ENCODE data around the gene ADAMTS9. TPM values are rescaled to one million over a fixed set of nuclear protein-coding genes. Genes with fewer than 3 reads are reported as not detected.

ADAMTS9 gene
- total and polyA plus RNA-seq, 3 donors from 2014 or later = 5.1 to 8.1 (median 5.9) TPM

DNA sequence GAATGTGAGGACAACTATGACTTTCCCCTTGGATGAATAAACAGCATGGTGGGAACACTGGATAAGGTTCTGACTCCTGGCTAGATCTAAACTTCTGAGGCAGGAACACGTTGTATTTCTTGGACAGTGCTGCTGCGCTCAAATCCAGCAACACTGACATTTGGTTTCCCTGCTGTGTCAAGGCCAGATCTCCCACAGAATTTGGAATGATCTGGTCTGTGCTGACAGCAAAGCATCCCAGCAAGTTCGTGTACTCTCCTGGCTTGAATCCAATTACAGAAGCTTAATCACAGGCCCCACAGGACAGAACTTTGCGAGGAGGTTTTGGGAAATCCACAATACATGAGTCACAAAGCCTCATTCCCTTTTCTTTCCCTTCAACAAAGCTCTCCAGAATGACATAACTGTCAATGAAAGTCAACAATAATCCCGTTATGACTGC lies 92.5 kb downstream of the ADAMTS9 start:
- H3K4me1 ChIP-seq = peaks cover 8% of the 10 kb centered on the region
- no peaks in the 10 kb centered on the region for H3K9me3 ChIP-seq
- 33 to 39% methylated on average over 5 of the region's 5 CpGs for WGBS, 2 donors
- intact Hi-C loops (cut with DNase I; ENCODE audit: low total_unique reads) = loop anchor here (10.0 kb wide), 1 partner anchor 50 kb away; no protein-coding TSS in a partner anchor
- H3K27me3 ChIP-seq = no peaks in the 10 kb centered on the region
- no peaks in the 10 kb centered on the region for H3K36me3 ChIP-seq (ENCODE audit: low read depth, missing control alignments)
- DNase-seq = peak; percentile 78
- no peak overlapping the region for H3K4me3 ChIP-seq
- no peak for TF ChIP-seq POLR2A (IDR thresholded peaks at IDR 0.05)
- TF ChIP-seq, protein P1, sequence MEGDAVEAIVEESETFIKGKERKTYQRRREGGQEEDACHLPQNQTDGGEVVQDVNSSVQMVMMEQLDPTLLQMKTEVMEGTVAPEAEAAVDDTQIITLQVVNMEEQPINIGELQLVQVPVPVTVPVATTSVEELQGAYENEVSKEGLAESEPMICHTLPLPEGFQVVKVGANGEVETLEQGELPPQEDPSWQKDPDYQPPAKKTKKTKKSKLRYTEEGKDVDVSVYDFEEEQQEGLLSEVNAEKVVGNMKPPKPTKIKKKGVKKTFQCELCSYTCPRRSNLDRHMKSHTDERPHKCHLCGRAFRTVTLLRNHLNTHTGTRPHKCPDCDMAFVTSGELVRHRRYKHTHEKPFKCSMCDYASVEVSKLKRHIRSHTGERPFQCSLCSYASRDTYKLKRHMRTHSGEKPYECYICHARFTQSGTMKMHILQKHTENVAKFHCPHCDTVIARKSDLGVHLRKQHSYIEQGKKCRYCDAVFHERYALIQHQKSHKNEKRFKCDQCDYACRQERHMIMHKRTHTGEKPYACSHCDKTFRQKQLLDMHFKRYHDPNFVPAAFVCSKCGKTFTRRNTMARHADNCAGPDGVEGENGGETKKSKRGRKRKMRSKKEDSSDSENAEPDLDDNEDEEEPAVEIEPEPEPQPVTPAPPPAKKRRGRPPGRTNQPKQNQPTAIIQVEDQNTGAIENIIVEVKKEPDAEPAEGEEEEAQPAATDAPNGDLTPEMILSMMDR (IDR thresholded peaks at IDR 0.05) = no peak
- peak overlapping the region in 1 of 2 donors; percentile 26 for H3K27ac ChIP-seq

GRCh38 chr3:64594134-64594533 lies 93.7 kb downstream of the ADAMTS9 start:
- TF ChIP-seq POLR2A (IDR thresholded peaks at IDR 0.05) = no peak
- WGBS, 2 donors = 49 to 75% methylated on average over 9 of the region's 9 CpGs
- H3K9me3 ChIP-seq = no peaks in the 10 kb centered on the region
- no peak overlapping the region for H3K27ac ChIP-seq
- H3K27me3 ChIP-seq = no peaks in the 10 kb centered on the region
- H3K36me3 ChIP-seq (ENCODE audit: low read depth, missing control alignments) = no peaks in the 10 kb centered on the region
- H3K4me3 ChIP-seq = no peak overlapping the region
- peak; percentile 68 for DNase-seq
- H3K4me1 ChIP-seq = peaks cover 8% of the 10 kb centered on the region
- intact Hi-C loops (cut with DNase I; ENCODE audit: low total_unique reads) = loop anchor here (10.0 kb wide), 1 partner anchor 49 kb away; no protein-coding TSS in a partner anchor

DNA sequence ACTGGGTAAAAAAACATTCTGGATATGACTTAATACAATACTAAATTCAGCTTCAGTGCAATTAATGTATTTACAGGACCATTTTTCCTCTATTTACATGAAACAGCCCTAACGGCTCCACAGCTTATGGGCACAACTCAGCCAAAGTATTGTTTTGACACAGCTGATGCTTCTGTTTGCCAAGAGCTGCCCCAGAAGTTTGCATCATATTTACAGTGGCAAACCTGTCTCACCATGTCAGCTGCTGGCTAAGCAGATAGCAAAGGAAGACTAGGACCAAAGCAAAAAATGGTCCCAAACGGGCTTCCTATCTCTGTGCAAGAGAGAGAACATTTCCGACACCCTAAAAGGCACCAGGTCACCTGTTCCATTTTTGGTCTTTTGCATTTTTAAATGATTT lies 94.5 kb downstream of the ADAMTS9 start:
- Histone ChIP-seq H3K4me1 (peaks cover 8% of the 10 kb centered on the region), H3K27me3 (no peaks in the 10 kb centered on the region), H3K4me3 (no peak overlapping the region), H3K27ac (no peak overlapping the region), H3K36me3 (ENCODE audit: low read depth, missing control alignments) (no peaks in the 10 kb centered on the region), H3K9me3 (no peaks in the 10 kb centered on the region)
- WGBS, 2 donors = 88 to 93% methylated on average over 3 of the region's 3 CpGs
- DNase-seq = no peak
- intact Hi-C loops (cut with DNase I; ENCODE audit: low total_unique reads) = loop anchor here (10.0 kb wide), 1 partner anchor 49 kb away; no protein-coding TSS in a partner anchor
- TF ChIP-seq, protein P1 (IDR thresholded peaks at IDR 0.05) = no peak
- no peak for TF ChIP-seq POLR2A (IDR thresholded peaks at IDR 0.05)

DNA sequence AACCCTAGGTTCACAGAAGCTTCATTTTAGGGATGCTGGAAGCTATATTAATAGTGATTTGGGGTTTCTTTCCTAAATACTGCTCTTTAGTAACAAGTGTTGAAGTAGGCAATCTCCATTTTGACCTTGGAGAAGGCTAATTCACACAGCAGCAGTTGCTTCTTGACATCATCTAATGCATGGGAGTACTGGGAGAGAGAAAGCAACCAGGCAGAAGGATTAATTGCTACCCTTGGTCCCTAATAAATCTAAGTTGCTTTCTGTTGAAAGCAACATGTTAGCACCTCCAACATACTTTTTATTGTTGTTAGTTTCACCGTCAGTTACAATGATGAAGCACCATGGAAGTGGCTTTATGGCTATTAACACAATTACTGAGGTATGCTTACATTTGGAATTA lies 96.2 kb downstream of the ADAMTS9 start:
- no peak for DNase-seq
- Histone ChIP-seq H3K4me1 (peaks cover 8% of the 10 kb centered on the region), H3K4me3 (no peak overlapping the region), H3K27me3 (no peaks in the 10 kb centered on the region), H3K36me3 (ENCODE audit: low read depth, missing control alignments) (no peaks in the 10 kb centered on the region), H3K9me3 (no peaks in the 10 kb centered on the region), H3K27ac (no peak overlapping the region)
- 95 to 100% methylated on average over 1 of the region's 1 CpG for WGBS, 2 donors
- intact Hi-C loops (cut with DNase I; ENCODE audit: low total_unique reads) = loop anchor here (10.0 kb wide), 1 partner anchor 47 kb away; no protein-coding TSS in a partner anchor
- TF ChIP-seq POLR2A (IDR thresholded peaks at IDR 0.05) = no peak
- TF ChIP-seq, protein P1 (IDR thresholded peaks at IDR 0.05) = no peak

- no peak for DNase-seq
- Histone ChIP-seq H3K27ac (no peak overlapping the region), H3K4me1 (no peaks in the 10 kb centered on the region), H3K36me3 (ENCODE audit: low read depth, missing control alignments) (no peaks in the 10 kb centered on the region), H3K4me3 (no peak overlapping the region), H3K9me3 (no peaks in the 10 kb centered on the region), H3K27me3 (no peaks in the 10 kb centered on the region)
- intact Hi-C loops (cut with DNase I; ENCODE audit: low total_unique reads) = no loop called here
- no peak for TF ChIP-seq POLR2A (IDR thresholded peaks at IDR 0.05)
- TF ChIP-seq, protein P1 (IDR thresholded peaks at IDR 0.05) = no peak
- WGBS, 2 donors = 72 to 91% methylated on average over 1 of the region's 1 CpG
Observed at GRCh38 chr3:64588380-64588779, 99.4 kb downstream of the ADAMTS9 start.

All from testis (tissue), 3 donors.